Ovary (tissue), 9 donors: Measurements from ENCODE around the gene ZNF133. TPM values are rescaled to one million over a fixed set of nuclear protein-coding genes. Genes with fewer than 3 reads are reported as not detected.

Experiments used
- DNase-seq, 5 donors: peaks; one replicate each; pipeline ENCODE4 v3.0.0-alpha.2; 2019 to 2020
- H3K27ac ChIP-seq, 2 donors: fragments of 200-600 bp; one replicate each; pipeline versions ENCODE4 v1.5.1 to v1.8.0; 2019 to 2022
- H3K27me3 ChIP-seq: fragments of 200-600 bp; one replicate; pipeline ENCODE4 v1.8.0; 2022
- H3K36me3 ChIP-seq: fragments of 200-600 bp; sonication (generic); one replicate; pipeline ENCODE4 v1.5.1; 2019
- H3K4me1 ChIP-seq: one replicate; pipeline ENCODE4 v1.8.1; 2013; ENCODE audit warnings: mild to moderate bottlenecking, moderate library complexity; ENCODE audit not compliant: insufficient read depth
- H3K4me3 ChIP-seq: fragments of 200-600 bp; sonication (generic); one replicate; pipeline ENCODE4 v1.5.1; 2017
- H3K9me3 ChIP-seq, 2 donors: fragments of 200-600 bp in 1 of 2; sonication (generic) in 1 of 2; one replicate each; pipeline versions ENCODE4 v1.5.1 to v1.8.1; 2013 to 2019; ENCODE audit warnings: mild to moderate bottlenecking in 1 of 2, moderate library complexity in 1 of 2
- CTCF ChIP-seq, 3 donors: fragments of 450-650 bp in 2 of 3; fragments of 200-600 bp in 1 of 3; IDR thresholded peaks; one replicate each; pipeline versions ENCODE4 v1.5.1 to v1.8.0; 2016 to 2022; ENCODE audit warnings: antibody characterized with exemption in 3 of 3, mild to moderate bottlenecking in 1 of 3
- EP300 ChIP-seq: sonication (generic); formaldehyde crosslinking; IDR thresholded peaks from one replicate; pipeline ENCODE4 v1.6.1; 2017; ENCODE audit warnings: antibody characterized with exemption
- POLR2A ChIP-seq: fragments of 450-650 bp; IDR thresholded peaks from one replicate; pipeline ENCODE4 v1.6.1; 2017; ENCODE audit warnings: antibody characterized with exemption, mild to moderate bottlenecking, moderate library complexity
- WGBS, 3 donors: extraction: QIAGEN DNeasy Blood & Tissue Kit in 1 of 3; methylation state at CpG; one replicate each; pipeline versions ENCODE4 v1.1.5 to v1.1.7; 2013 to 2017; 5-methylcytosine and 5-hydroxymethylcytosine counted together
- intact Hi-C, 4 donors: fragments of 100-400 bp; cut with DNase I; formaldehyde crosslinking; loops; one replicate each; pipeline versions ENCODE4 v1.11.0 to v1.15.1; 2022 to 2023
- polyA plus RNA-seq, 2 donors: library from polyadenylated mRNA; stranded (reverse); fragments of 200-250 nt in 1 of 2; fragments of 350-450 nt in 1 of 2; fragmentation: Illumina TruSeq in 1 of 2; extraction: RNeasy Lipid Tissue Mini Kit (QIAGEN cat#74804) in 1 of 2; gene quantifications; one replicate each; pipeline ENCODE4 v1.2.3, GENCODE V29; 2013 to 2014
- total RNA-seq, 7 donors: library from RNA; depleted of rRNA in 2 of 7; stranded (reverse); fragments of >200 nt in 2 of 7; fragmentation: NEBNext Ultra II Directional in 3 of 7; extraction: Animal tissue kit (Norgen Biotek cat#: 25700) in 3 of 7; gene quantifications; one replicate each; pipeline versions ENCODE4 v1.1.0 to v1.2.4, GENCODE V29; 2016 to 2023
- donor health status: DM: no; HTN: no; CAD: no; lungs with moderate emphysema.
- donor health status: DM: no; HTN: no; CAD: no.
- donor health status: Bipolar disorder and iron deficiency.
- donor health status: DM: yes; HTN: yes; CAD: no.
- donor health status: DM: no; HTN: no; CAD: no.
- donor health status: DM: yes; HTN: yes; CAD: no.

The ZNF133 gene
- total and polyA plus RNA-seq, 9 donors, result 12.8 to 20.0 (median 14.5) TPM

- no peaks in the 10 kb centered on the region for H3K4me1 ChIP-seq
- no peak overlapping the region for H3K27ac ChIP-seq
- no peak for DNase-seq
- H3K9me3 ChIP-seq, result no peaks in the 10 kb centered on the region
- no peak for TF ChIP-seq EP300
- no peak for TF ChIP-seq POLR2A
- TF ChIP-seq CTCF (IDR thresholded peaks at IDR 0.05), result no peak
- 67 to 76% (median 68%) methylated on average over 1 of the region's 1 CpG for WGBS, 3 donors
- no peaks in the 10 kb centered on the region for H3K27me3 ChIP-seq
- intact Hi-C loops, result no loop called here
- no peak overlapping the region for H3K4me3 ChIP-seq
- no peaks in the 10 kb centered on the region for H3K36me3 ChIP-seq
Observed at GRCh38 chr20:18313411-18313810, 25.1 kb downstream of the ZNF133 start.

- no peak for DNase-seq
- Histone ChIP-seq H3K4me1 (no peaks in the 10 kb centered on the region), H3K36me3 (no peaks in the 10 kb centered on the region), H3K27me3 (no peaks in the 10 kb centered on the region), H3K27ac (no peak overlapping the region), H3K9me3 (no peaks in the 10 kb centered on the region), H3K4me3 (no peak overlapping the region)
- intact Hi-C loops, result no loop called here
- 95 to 97% (median 96%) methylated on average over 8 of the region's 8 CpGs for WGBS, 3 donors
- TF ChIP-seq CTCF (IDR thresholded peaks at IDR 0.05) (no peak), POLR2A (no peak), EP300 (no peak)
Observed at GRCh38 chr20:18314786-18315406, 26.6 kb downstream of the ZNF133 start.

- no peaks in the 10 kb centered on the region for H3K9me3 ChIP-seq
- H3K4me3 ChIP-seq, result no peak overlapping the region
- no peaks in the 10 kb centered on the region for H3K4me1 ChIP-seq
- H3K27ac ChIP-seq, result no peak overlapping the region
- TF ChIP-seq EP300, result no peak
- no peak for TF ChIP-seq POLR2A
- TF ChIP-seq CTCF (IDR thresholded peaks at IDR 0.05), result no peak
- no peaks in the 10 kb centered on the region for H3K36me3 ChIP-seq
- H3K27me3 ChIP-seq, result no peaks in the 10 kb centered on the region
- intact Hi-C loops, result no loop called here
- WGBS, 3 donors, result 98 to 99% (median 98%) methylated on average over 15 of the region's 15 CpGs
- no peak for DNase-seq
Observed at GRCh38 chr20:18316166-18316565, 27.8 kb downstream of the ZNF133 start.

DNA sequence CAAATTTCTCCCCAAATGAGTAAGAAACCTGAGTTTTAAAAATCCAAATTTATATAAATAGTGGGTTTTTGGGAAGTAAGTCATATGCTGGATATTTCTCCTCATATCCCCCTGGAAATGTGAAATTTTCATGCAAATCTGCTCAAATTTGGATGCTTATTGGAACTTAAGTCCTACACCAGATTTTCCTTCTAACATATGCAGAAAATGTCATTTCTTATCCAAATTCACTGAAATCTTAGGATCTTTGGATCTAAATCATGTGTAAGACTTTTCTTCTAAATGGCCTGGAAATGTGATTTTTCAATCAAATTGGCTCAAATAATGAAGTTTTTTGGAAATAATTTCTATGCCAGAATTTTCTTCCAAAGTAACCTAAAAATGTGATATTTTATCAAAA is 33.0 kb downstream of the ZNF133 start:
- H3K36me3 ChIP-seq, result no peaks in the 10 kb centered on the region
- intact Hi-C loops, result no loop called here
- H3K9me3 ChIP-seq, result no peaks in the 10 kb centered on the region
- TF ChIP-seq CTCF (IDR thresholded peaks at IDR 0.05) (no peak), EP300 (no peak), POLR2A (no peak)
- DNase-seq, result no peak
- no peaks in the 10 kb centered on the region for H3K27me3 ChIP-seq
- H3K4me3 ChIP-seq, result no peak overlapping the region
- no peaks in the 10 kb centered on the region for H3K4me1 ChIP-seq
- no peak overlapping the region for H3K27ac ChIP-seq
